GM10266 (cell line): ENCODE data around the gene AIG1.

Source experiments
- DNase-seq: peaks from one replicate; pipeline ENCODE4 v3.0.0; 2012; ENCODE audit errors: extremely low spot score
- CTCF ChIP-seq: IDR thresholded peaks from 2 replicates; pipeline ENCODE4 v1.5.1; 2012; ENCODE audit warnings: mild to moderate bottlenecking, low read depth; ENCODE audit not compliant: control insufficient read depth, insufficient read depth; ENCODE audit errors: missing control alignments

AIG1 gene

DNA sequence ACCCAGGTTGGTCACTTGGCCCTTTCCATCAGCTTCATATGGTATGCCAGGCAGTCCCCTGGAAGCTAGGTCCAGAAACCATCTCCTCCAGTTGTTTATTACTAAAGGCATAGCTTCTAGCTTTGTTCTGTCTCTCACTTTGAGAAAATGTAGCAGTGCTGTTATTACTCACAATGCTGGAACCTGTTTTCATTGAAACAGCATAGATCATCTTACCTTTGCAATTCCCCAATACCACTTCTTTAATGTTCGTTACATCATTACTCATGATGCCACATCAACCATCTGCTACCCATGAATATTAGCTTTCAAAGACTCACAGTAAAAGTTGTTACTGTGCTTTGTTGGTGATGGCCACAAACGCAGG lies 301.5 kb downstream of the AIG1 start:
- DNase-seq = no peak
- no peak for TF ChIP-seq CTCF

GRCh38 chr6:143363299-143363698 lies 302.6 kb downstream of the AIG1 start:
- no peak for TF ChIP-seq CTCF
- DNase-seq = no peak

GRCh38 chr6:143368426-143368825 lies 307.7 kb downstream of the AIG1 start:
- peak; percentile 53 for DNase-seq
- TF ChIP-seq CTCF = no peak

- DNase-seq = no peak
- TF ChIP-seq CTCF = no peak
Measured at GRCh38 chr6:143369971-143370370, 309.3 kb downstream of the AIG1 start.

DNA sequence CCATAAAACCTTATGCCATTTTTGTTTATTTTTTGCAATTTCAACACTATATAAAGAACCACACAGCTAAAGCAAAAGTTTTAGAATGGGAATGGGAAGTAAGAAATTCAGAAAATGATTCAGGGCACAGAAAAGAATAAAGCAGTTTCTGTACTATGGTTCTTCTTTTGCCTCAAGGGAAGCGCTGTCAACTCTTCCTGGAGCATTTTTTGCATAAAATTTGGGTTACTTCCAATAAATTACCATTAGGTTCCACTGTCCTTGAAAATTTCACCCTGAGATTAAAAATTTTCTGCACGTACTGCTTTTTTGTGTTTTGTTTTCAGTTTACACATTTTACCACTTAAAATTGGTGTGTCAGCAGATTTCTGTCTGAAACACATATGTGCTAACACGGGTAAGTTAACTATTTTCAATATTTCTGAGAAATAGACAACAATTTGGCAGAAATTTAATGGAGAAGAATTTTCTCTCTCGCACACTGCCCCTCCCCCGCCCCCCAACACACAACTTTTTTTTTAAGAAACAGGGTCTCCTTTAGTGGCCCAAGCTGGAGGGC lies 310.2 kb downstream of the AIG1 start:
- no peak for TF ChIP-seq CTCF
- no peak for DNase-seq

DNA sequence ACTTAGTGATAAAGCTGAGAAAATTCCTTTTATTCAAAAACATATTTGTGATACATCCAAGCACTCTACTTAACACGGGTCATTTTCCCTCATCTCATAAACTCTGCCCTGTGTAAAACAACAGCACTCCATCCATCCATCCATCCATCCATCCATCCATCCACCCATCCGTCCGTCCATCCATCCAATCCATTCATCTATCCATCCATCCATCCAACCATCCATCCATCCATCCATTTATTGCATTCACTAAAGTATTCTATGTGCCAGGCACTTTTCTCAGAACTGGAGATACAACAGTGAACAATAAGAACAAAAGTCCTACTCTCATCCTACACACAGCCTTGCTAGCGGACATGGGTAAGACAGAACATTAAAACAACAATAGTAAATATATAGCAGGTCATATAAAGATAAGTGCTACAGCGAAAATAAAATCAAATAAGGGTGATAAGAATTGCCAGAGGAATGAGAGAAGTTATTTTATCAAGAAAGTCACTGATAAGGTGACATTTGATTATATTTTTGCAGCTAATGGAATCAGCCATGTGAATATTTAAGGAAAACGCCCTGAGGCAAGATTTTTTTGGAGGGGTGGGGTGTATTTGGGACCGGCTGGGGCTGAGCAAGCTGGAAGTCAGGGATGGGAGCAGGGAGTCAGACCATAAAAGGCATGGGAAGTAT lies 311.7 kb downstream of the AIG1 start:
- TF ChIP-seq CTCF = no peak

GRCh38 chr6:143374014-143374413 lies 313.3 kb downstream of the AIG1 start:
- no peak for TF ChIP-seq CTCF
- DNase-seq = no peak

More for the DNA sequence above, 311.7 kb downstream of the AIG1 start:
- DNase-seq = no peak
